Activated naive CD4-positive, alpha-beta T cell treated with Interleukin-2 at 50 U/mL for 16 hours (primary cell): ENCODE data around the gene SLCO1A2.

ENCODE experiments used
- DNase-seq: peaks from one replicate; pipeline ENCODE4 v3.0.0-alpha.2; 2020

Gene SLCO1A2

GRCh38 chr12:21328578-21328977 lies 6.1 kb downstream of the SLCO1A2 start:
- DNase-seq, result no peak

DNA sequence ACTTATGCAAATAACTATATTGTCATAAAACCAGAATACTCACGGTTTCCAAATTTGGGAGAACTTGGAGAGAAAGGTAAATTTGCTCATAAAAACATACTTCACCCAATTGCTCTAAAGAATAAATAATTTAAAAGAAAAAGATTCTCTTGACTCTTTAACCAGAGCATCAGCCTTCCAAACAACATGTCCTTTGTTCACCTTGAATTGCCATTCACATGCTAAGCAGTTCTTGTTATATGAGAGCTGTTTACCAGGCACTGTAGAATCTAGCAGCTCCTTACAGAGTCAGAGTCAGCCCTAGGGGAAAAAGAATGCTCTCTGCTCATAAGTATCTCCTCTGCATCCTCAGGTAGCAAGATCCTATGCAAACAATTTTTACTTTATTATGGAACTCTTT lies 10.2 kb downstream of the SLCO1A2 start:
- no peak for DNase-seq

DNA sequence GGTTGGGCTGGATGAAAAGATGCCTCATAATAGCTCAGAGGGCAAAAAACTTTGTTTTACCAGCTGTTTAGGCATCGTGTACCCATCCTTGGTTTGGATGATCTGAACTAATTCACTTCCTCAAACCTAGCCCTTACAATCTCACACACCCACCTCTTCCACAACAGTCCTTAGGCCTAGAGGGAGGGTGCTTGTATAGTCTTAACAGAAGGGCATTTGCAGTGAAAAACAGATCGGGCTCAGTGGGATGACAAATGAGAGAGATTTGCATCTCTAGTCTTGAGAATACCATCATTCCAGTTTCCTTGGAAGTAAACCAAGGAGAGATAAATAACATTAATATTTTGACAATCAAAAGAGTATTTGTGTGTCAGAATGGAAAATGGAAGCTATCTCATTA lies 11.0 kb downstream of the SLCO1A2 start:
- no peak for DNase-seq

DNA sequence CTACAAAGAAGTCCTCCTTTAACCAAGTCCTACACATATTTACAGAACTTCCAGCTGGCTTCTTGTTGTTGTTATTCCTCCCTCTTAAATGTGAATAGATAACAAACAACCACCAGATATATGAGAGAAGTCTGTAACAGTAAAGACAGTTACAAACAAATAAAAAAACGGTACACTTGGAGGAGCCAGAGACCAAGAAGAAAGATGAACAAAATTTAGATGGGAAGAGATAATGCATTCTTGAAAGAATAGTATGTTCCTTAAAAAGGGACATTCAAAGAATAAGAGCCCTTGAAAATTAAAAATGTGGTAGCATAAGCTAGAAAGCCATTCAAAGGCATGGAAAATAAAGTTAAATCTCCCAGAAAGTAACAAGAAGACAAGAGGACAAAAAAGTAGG lies 25.9 kb downstream of the SLCO1A2 start:
- DNase-seq, result no peak

DNA sequence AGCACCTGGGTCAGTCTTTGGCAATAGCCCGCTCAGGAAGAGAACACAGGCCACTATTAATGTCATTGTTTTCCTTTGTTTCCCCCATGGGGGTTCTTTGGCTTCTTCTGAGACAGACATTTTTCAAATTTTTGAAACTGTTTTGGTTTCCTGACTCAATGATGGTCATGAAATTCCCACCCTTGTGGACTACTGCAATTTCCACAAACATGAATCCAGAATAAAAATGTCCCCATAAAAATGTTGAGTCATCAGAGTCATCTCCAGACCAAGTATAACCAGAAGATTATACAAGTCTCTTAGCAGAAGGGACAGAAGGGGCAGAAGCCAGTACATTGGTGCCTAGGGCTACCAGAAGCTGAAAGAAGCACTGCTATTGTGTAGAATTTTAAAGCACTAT lies 29.1 kb downstream of the SLCO1A2 start:
- DNase-seq, result no peak

- no peak for DNase-seq
These were observed 34.1 kb downstream of the SLCO1A2 start for GRCh38 chr12:21300632-21301031.

GRCh38 chr12:21296751-21297406 lies 37.8 kb downstream of the SLCO1A2 start:
- no peak for DNase-seq

- DNase-seq, result no peak
These were observed 38.4 kb downstream of the SLCO1A2 start for GRCh38 chr12:21296348-21296747.

GRCh38 chr12:21294176-21294575 lies 40.5 kb downstream of the SLCO1A2 start:
- no peak for DNase-seq

- DNase-seq, result no peak
These were observed 42.6 kb downstream of the SLCO1A2 start for GRCh38 chr12:21292111-21292510.

- DNase-seq, result no peak
These were observed 45.0 kb downstream of the SLCO1A2 start for GRCh38 chr12:21289698-21290097.

DNA sequence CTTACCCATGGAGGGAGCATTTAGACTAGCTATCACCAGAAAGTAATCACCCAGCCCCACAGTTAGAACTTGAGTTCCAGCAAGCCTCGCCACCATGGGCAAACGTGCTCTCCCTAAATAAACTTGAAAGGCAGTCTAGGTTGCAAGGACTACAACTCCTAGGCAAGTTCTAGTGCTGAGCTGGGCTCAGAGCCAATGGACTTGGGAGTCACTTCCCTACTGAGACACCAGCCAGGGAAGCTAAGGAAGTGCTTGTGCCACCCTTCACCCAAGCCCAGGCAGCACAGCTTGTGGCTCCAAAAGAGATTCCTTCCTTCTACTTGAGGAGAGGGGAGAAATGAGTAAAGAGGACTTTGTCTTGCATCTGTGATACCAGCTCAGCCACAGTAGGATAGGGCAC lies 57.9 kb downstream of the SLCO1A2 start:
- DNase-seq, result no peak

DNA sequence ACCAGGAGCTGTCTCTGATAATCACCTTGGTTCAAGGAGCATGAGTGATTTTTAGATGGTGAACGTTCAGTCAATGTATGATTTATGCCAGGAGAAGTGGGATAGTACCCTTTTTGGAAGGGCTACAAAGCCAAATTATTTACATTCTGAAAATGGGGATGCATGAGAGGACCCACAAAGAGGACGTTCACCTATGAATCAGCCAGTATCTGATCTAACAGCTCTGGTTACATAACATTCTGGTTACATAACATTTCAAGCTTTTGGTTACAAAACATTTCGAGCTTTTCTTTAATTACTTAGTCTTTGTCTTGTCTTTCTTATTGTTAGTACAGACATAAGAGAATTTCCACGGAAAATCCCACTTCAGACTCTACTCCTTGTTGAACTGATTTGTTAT lies 68.8 kb downstream of the SLCO1A2 start:
- DNase-seq, result no peak

GRCh38 chr12:21264232-21264631 lies 70.5 kb downstream of the SLCO1A2 start:
- no peak for DNase-seq

GRCh38 chr12:21257172-21257571 lies 77.5 kb downstream of the SLCO1A2 start:
- DNase-seq, result no peak

DNA sequence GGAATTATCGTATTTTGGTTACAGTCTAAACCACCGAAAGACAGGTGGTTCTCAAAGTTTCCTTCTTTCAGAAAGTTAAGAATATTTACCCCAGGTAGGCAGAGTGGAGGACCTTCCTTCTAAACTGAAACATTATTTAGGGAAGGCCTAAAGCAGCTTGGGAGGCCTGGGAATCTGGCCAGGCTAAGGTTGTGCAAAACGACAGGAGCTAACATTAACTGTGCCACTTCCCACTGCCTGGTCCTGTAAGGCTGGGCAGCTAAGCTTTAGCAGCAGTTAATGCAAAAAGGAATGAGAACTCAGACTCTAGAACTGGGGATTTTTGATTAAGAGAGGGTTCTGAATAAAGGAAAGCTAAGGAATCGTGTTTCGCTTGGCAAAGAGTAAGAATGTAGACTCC lies 82.6 kb downstream of the SLCO1A2 start:
- DNase-seq, result no peak

DNA sequence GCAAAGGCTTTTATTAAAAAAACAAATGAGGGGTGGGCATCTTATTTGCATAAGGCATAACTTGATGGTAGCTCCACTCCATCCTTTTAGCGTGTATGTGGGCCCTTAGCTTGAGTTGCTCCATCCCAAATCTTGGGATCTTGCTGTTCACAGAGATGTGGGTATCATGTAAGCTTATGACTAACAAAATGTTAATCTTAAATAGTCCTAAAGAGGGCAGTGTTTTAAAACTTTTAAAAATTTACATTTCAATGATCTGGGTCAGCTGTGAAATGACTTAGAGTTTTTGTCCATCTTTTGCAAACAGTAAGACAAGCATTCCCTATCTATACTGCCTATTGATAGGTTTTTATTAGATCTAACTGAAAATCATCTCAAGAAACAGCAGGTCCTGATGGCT lies 86.0 kb downstream of the SLCO1A2 start:
- DNase-seq, result no peak

- DNase-seq, result no peak
These were observed 94.9 kb downstream of the SLCO1A2 start for GRCh38 chr12:21239866-21240265.

GRCh38 chr12:21234395-21234794 lies 100.3 kb downstream of the SLCO1A2 start:
- no peak for DNase-seq

- no peak for DNase-seq
These were observed 110.8 kb downstream of the SLCO1A2 start for GRCh38 chr12:21223930-21224329.

- no peak for DNase-seq
These were observed 112.9 kb downstream of the SLCO1A2 start for GRCh38 chr12:21221778-21222177.

- no peak for DNase-seq
These were observed 113.6 kb downstream of the SLCO1A2 start for GRCh38 chr12:21221072-21221471.

GRCh38 chr12:21220266-21220665 lies 114.5 kb downstream of the SLCO1A2 start:
- DNase-seq, result no peak

DNA sequence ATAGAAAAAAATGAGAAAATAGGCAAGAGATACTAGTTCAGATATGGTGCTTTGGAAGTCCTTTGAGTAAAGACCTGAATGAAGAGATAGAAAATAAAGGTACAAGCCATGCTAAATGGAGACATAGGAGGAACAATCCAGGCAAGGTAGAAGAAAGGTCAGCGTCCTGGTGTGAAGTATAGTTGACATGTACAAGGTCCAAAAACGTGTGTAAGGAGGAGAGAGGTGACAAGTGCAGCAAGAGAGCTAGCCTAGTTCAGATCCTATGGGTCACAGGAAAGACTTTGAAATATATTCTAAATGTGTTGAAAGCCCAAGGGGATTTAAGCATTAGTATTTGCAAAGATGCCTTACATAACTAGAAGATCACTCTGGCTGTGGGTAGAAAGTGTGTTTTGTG lies 115.5 kb downstream of the SLCO1A2 start:
- no peak for DNase-seq
